ENCODE data around the gene HMGCL.
A peak's percentile ranks its signal among the peaks of the same experiment; 100 is the strongest.
"Not testable (repeated sequence)": the region's sequence is repeated elsewhere in the genome, so short reads cannot be mapped to it uniquely, and the experiment has no call there.

The HMGCL gene

DNA sequence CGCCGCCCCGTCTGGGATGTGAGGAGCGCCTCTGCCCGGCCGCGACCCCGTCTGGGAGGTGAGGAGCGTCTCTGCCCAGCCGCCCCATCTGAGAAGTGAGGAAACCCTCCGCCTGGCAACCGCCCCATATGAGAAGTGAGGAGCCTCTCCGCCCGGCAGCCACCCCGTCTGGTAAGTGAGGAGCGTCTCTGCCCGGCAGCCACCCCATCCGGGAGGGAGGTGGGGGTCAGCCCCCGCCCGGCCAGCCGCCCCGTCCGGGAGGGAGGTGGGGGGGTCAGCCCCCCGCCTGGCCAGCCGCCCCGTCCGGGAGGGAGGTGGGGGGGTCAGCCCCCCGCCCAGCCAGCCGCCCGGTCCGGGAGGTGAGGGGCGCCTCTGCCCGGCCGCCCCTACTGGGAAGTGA, 27.9 kb upstream of the HMGCL start:
- not testable (repeated sequence) for H3K9me3 ChIP-seq (ENCODE audit: control insufficient read depth in 2 of 2, low read length in 2 of 2); H3K9ac ChIP-seq (ENCODE audit: low read length in 2 of 2); H3K4me3 ChIP-seq (ENCODE audit: low read length in 2 of 2); H3K4me1 ChIP-seq (ENCODE audit: control insufficient read depth, insufficient read depth, low read length); H3K27ac ChIP-seq (ENCODE audit: low read length); H3K27me3 ChIP-seq (ENCODE audit: control insufficient read depth in 1 of 2, insufficient read depth in 2 of 2, low read length in 2 of 2)
- peaks cover 14 to 18% of the 10 kb centered on the region in 2 donors for H3K36me3 ChIP-seq (ENCODE audit: control insufficient read depth in 2 of 2, insufficient read depth in 2 of 2, low read length in 2 of 2)

DNA sequence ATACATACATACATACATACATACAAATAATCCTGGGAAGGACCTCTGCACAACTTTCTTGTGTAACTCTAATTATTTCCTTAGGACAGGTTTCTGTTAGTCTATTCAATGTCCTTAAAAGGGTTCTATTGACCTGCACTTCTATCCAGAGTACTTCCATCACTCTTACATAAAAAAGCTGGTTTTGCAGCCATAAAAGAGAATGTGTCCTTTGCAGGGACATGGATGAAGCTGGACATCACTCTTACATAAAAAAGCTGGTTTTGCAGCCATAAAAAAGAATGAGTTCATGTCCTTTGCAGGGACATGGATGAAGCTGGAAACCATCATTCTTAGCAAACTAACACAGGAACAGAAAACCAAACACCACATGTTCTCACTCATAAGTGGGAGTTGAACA, 26.2 kb upstream of the HMGCL start:
- H3K4me1 ChIP-seq (ENCODE audit: control insufficient read depth, insufficient read depth, low read length); H3K9me3 ChIP-seq (ENCODE audit: control insufficient read depth in 2 of 2, low read length in 2 of 2); H3K4me3 ChIP-seq (ENCODE audit: low read length in 2 of 2); H3K9ac ChIP-seq (ENCODE audit: low read length in 2 of 2); H3K27ac ChIP-seq (ENCODE audit: low read length); H3K27me3 ChIP-seq (ENCODE audit: control insufficient read depth in 1 of 2, insufficient read depth in 2 of 2, low read length in 2 of 2): not testable (repeated sequence)
- peaks cover 8 to 20% of the 10 kb centered on the region in 2 donors for H3K36me3 ChIP-seq (ENCODE audit: control insufficient read depth in 2 of 2, insufficient read depth in 2 of 2, low read length in 2 of 2)

DNA sequence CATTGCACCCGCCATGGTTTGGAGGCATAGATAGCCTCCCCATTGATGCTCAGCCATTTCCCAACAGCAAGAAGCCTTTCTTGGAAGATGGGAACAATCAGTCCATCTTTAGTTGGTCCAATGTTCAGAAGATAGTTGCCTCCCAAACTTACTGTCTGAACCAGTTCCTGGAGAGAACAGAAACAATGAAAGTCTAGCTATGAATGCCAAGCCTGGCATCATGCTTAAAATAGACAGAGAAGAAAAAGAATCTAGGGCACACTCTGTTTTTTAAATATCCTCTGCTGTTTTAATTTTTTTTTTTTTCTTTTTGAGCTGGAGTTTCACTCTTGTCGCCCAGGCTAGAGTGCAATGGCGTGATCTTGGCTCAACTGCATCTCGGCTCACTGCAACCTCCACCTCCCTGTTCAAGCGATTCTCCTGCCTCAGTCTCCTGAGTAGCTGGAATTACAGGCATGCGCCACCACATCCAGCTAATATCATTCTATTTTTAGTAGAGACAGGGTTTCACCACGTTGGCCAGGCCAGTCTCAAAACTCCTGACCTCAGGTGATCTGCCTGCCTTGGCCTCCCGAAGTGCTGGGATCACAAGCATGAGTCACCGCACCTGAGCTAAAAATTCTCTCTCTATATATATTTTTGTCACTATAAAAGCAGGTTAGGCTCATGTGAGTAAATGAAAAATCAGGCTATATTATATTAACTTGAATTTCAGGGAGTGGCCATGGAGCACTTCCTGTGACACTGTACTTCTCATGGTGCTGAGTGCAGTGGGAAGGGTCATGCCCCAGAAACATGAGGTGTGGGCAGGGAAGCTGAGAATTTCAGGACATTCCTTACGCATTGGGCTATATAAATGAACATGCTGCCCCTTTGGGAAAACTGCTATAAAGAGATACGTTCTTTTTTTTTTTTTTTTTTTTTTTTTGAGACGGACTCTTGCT, 23.7 kb upstream of the HMGCL start:
- Histone ChIP-seq H3K36me3 (ENCODE audit: control insufficient read depth in 2 of 2, insufficient read depth in 2 of 2, low read length in 2 of 2) (peaks cover 4 to 12% of the 10 kb centered on the region in 2 donors), H3K4me1 (ENCODE audit: control insufficient read depth, insufficient read depth, low read length) (no peaks in the 10 kb centered on the region), H3K27ac (ENCODE audit: low read length) (no peak overlapping the region), H3K27me3 (ENCODE audit: control insufficient read depth in 1 of 2, insufficient read depth in 2 of 2, low read length in 2 of 2) (no peaks in the 10 kb centered on the region), H3K9ac (ENCODE audit: low read length in 2 of 2) (no peak overlapping the region), H3K4me3 (ENCODE audit: low read length in 2 of 2) (no peak overlapping the region), H3K9me3 (ENCODE audit: control insufficient read depth in 2 of 2, low read length in 2 of 2) (no peaks in the 10 kb centered on the region)

DNA sequence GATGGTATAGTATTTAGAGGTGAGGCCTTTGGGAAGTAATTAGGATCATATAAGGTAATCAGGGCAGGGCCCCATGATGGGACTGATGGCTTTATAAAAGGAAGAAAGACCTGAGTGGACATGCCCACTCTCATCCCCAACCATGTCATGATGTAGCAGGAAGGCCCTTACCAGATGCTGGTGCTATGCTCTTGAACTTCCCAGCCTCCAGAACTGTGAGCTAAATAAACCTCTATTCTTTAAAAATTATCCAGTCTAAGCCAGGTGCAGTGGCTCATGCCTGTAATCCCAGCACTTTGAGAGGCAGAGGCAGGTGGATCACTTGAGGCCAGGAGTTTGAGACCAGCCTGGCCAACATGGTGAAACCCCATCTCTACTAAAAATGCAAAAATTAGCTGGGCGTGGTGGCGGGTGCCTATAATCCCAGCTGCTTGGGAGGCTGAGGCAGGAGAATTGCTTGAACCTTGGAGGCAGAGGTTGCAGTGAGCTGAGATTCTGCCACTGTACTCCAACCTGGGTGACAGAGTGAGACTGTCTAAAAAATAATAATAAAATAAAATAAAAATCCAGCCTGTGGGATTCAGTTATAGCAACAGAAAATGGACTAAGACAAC, 22.4 kb upstream of the HMGCL start:
- not testable (repeated sequence) for H3K4me3 ChIP-seq (ENCODE audit: low read length in 2 of 2); H3K9me3 ChIP-seq (ENCODE audit: control insufficient read depth in 2 of 2, low read length in 2 of 2); H3K9ac ChIP-seq (ENCODE audit: low read length in 2 of 2); H3K27me3 ChIP-seq (ENCODE audit: control insufficient read depth in 1 of 2, insufficient read depth in 2 of 2, low read length in 2 of 2); H3K4me1 ChIP-seq (ENCODE audit: control insufficient read depth, insufficient read depth, low read length); H3K27ac ChIP-seq (ENCODE audit: low read length)
- H3K36me3 ChIP-seq (ENCODE audit: control insufficient read depth in 2 of 2, insufficient read depth in 2 of 2, low read length in 2 of 2) = peaks cover 4 to 12% of the 10 kb centered on the region in 2 donors

DNA sequence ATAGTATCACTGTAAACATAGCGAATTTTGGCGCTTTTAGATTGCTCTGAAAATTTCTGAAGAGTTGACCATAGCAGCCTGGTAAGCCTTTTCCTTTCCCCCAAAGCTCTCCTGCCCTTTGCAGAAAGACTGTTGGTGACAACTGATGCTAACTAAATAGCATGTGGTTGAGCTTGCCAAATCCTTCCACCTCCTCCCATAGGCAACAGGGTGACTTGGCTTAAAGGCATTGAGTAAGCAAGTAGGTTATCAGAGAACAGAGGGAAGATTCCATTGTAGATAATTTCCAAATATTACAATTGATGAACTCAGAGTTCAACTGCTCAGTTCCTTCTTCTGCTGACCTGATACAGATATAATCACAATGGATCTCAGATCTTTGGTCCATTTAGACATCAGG, 19.9 kb upstream of the HMGCL start:
- Histone ChIP-seq H3K36me3 (ENCODE audit: control insufficient read depth in 2 of 2, insufficient read depth in 2 of 2, low read length in 2 of 2) (peaks cover 4 to 12% of the 10 kb centered on the region in 2 donors), H3K27ac (ENCODE audit: low read length) (no peak overlapping the region)

DNA sequence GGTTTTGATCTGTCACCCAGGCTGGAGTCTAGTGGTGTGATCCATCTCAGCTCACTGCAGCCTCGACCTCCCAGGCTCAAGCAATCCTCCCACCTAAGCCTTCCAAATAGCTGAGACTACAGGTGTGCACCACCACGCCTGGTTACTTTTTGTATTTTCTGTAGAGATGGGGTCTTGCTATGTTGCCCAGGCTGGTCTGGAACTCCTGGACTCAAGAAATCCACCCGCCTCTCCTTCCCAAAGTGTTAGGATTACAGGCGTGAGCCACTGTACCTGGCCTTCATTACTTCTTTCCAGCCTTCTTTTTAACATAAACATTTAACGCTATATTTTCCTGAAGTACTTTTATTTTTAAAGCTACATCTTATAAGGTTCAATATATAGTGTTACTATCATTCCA, 18.4 kb upstream of the HMGCL start:
- Histone ChIP-seq H3K27ac (ENCODE audit: low read length) (no peak overlapping the region), H3K36me3 (ENCODE audit: control insufficient read depth in 2 of 2, insufficient read depth in 2 of 2, low read length in 2 of 2) (peaks cover 4 to 12% of the 10 kb centered on the region in 2 donors), H3K4me1 (ENCODE audit: control insufficient read depth, insufficient read depth, low read length) (peaks cover 2% of the 10 kb centered on the region), H3K4me3 (ENCODE audit: low read length in 2 of 2) (no peak overlapping the region), H3K9ac (ENCODE audit: low read length in 2 of 2) (no peak overlapping the region), H3K27me3 (ENCODE audit: control insufficient read depth in 1 of 2, insufficient read depth in 2 of 2, low read length in 2 of 2) (no peaks in the 10 kb centered on the region), H3K9me3 (ENCODE audit: control insufficient read depth in 2 of 2, low read length in 2 of 2) (no peaks in the 10 kb centered on the region)

More for the DNA sequence above, 19.9 kb upstream of the HMGCL start:
- Histone ChIP-seq H3K9me3 (ENCODE audit: control insufficient read depth in 2 of 2, low read length in 2 of 2) (no peaks in the 10 kb centered on the region), H3K9ac (ENCODE audit: low read length in 2 of 2) (no peak overlapping the region), H3K27me3 (ENCODE audit: control insufficient read depth in 1 of 2, insufficient read depth in 2 of 2, low read length in 2 of 2) (no peaks in the 10 kb centered on the region), H3K4me3 (ENCODE audit: low read length in 2 of 2) (no peak overlapping the region), H3K4me1 (ENCODE audit: control insufficient read depth, insufficient read depth, low read length) (no peaks in the 10 kb centered on the region)

DNA sequence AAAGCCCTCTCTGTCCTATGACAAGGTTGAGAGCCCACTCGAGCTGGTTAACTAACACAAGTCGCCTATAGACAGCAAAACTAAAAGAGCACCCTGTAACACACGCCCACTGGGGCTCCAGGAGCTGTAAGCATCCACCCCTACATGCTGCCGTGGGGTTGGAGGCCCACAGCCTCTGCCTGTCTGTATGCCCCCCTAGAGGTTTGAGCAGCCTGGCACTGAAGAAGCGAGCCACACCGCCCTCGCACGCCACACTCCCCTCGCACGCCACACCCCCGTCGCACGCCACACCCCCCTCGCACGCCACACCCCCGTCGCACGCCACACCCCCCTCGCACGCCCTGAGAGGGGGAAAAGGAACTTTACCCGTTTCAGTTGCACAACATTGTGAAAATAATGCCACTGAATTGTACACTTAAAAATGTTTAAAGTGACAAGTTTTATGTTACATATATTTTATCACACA, 13.2 kb upstream of the HMGCL start:
- Histone ChIP-seq H3K27me3 (ENCODE audit: control insufficient read depth in 1 of 2, insufficient read depth in 2 of 2, low read length in 2 of 2) (peaks cover 3 to 6% of the 10 kb centered on the region in 2 donors), H3K4me3 (ENCODE audit: low read length in 2 of 2) (peak overlapping the region; percentile 62 to 71), H3K36me3 (ENCODE audit: control insufficient read depth in 2 of 2, insufficient read depth in 2 of 2, low read length in 2 of 2) (no peaks in the 10 kb centered on the region), H3K9ac (ENCODE audit: low read length in 2 of 2) (no peak overlapping the region), H3K4me1 (ENCODE audit: control insufficient read depth, insufficient read depth, low read length) (peaks cover 5% of the 10 kb centered on the region), H3K27ac (ENCODE audit: low read length) (no peak overlapping the region), H3K9me3 (ENCODE audit: control insufficient read depth in 2 of 2, low read length in 2 of 2) (no peaks in the 10 kb centered on the region)

DNA sequence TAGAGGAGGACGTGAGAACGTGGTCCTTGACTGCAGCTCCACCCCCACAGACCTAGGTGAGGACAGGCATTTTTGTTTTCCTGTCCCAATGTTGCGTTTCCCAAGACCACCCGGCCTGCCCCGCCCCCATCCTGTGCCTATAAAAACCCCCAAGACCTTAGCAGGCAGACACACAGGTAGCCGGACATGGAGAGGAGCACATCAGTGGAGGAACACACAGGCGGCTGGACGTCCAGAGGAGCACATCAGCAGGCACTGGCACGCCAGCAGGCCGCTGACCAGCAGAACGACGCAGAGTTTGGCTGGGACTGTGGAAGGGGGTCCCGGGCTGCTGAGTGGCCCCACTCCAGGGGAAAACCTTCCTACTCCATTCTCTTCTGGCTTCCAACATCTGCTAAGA, 12.7 kb upstream of the HMGCL start:
- Histone ChIP-seq H3K9me3 (ENCODE audit: control insufficient read depth in 2 of 2, low read length in 2 of 2) (no peaks in the 10 kb centered on the region), H3K27me3 (ENCODE audit: control insufficient read depth in 1 of 2, insufficient read depth in 2 of 2, low read length in 2 of 2) (peaks cover 3 to 6% of the 10 kb centered on the region in 2 donors), H3K9ac (ENCODE audit: low read length in 2 of 2) (no peak overlapping the region), H3K4me3 (ENCODE audit: low read length in 2 of 2) (peak overlapping the region; percentile 62 to 71), H3K36me3 (ENCODE audit: control insufficient read depth in 2 of 2, insufficient read depth in 2 of 2, low read length in 2 of 2) (no peaks in the 10 kb centered on the region), H3K4me1 (ENCODE audit: control insufficient read depth, insufficient read depth, low read length) (peaks cover 5% of the 10 kb centered on the region), H3K27ac (ENCODE audit: low read length) (no peak overlapping the region)

DNA sequence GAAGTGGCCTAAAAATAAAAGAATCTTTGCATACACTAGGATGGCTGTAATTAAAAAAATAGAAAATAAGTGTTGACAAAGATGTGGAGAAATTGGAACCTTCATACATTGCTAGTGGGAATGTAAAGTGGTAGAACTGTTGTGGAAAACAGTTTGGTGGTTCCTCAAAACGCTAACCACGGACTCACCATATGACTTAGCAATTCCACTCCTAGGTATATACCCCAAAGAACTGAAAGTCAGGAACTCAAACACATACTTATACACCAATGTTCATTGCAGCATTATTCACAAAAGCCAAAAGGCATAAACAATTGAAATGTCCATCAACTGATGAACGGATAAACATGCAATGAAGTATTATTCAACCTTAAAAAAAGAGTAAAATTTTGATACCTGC, 10.8 kb upstream of the HMGCL start:
- H3K4me1 ChIP-seq (ENCODE audit: control insufficient read depth, insufficient read depth, low read length) = peaks cover 5% of the 10 kb centered on the region
- H3K27me3 ChIP-seq (ENCODE audit: control insufficient read depth in 1 of 2, insufficient read depth in 2 of 2, low read length in 2 of 2) = peaks cover 3 to 6% of the 10 kb centered on the region in 2 donors
- H3K4me3 ChIP-seq (ENCODE audit: low read length in 2 of 2) = no peak overlapping the region
- H3K36me3 ChIP-seq (ENCODE audit: control insufficient read depth in 2 of 2, insufficient read depth in 2 of 2, low read length in 2 of 2) = no peaks in the 10 kb centered on the region
- H3K9me3 ChIP-seq (ENCODE audit: control insufficient read depth in 2 of 2, low read length in 2 of 2) = no peaks in the 10 kb centered on the region
- H3K27ac ChIP-seq (ENCODE audit: low read length) = no peak overlapping the region
- H3K9ac ChIP-seq (ENCODE audit: low read length in 2 of 2) = no peak overlapping the region

DNA sequence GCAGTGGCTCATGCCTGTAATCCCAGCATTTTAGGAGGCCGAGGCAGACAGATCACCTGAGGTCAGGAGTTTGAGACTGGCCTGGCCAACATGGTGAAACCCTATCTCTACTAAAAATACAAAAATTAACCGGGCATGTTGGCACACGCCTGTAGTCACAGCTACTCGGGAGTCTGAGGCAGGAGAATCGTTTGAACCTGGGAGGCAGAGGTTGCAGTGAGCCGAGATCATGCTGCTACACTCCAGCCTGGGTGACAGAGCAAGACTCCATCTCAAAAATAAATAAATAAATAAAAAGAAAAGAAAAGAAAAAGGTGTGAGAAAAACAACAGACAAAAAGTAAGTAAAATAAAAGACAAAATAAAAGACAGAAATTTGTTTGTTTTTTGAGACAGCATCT, 8.9 kb upstream of the HMGCL start:
- not testable (repeated sequence) for H3K4me1 ChIP-seq (ENCODE audit: control insufficient read depth, insufficient read depth, low read length)

DNA sequence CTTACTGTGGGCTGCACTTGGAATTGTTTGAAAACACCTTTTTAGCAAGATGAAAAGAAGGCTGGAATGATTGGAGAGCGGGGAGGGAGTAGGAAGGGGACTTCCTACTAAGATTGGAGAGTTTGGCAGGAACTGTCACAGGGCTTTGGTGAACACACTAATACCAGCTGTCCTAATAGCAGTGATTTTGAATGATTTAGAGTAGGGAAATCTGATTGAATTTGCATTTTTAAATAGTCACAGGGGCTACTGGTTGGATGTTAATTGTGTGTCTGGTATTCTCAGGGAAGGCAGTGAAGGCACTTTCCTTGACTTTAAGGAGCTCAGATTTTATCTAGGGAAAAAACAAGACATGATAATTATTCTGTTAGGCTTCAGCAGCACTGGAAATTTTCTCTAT, 2.5 kb upstream of the HMGCL start:
- Histone ChIP-seq H3K27ac (ENCODE audit: low read length) (no peak overlapping the region), H3K27me3 (ENCODE audit: control insufficient read depth in 1 of 2, insufficient read depth in 2 of 2, low read length in 2 of 2) (no peaks in the 10 kb centered on the region), H3K36me3 (ENCODE audit: control insufficient read depth in 2 of 2, insufficient read depth in 2 of 2, low read length in 2 of 2) (no peaks in the 10 kb centered on the region), H3K4me1 (ENCODE audit: control insufficient read depth, insufficient read depth, low read length) (peaks cover 5% of the 10 kb centered on the region), H3K9me3 (ENCODE audit: control insufficient read depth in 2 of 2, low read length in 2 of 2) (no peaks in the 10 kb centered on the region), H3K9ac (ENCODE audit: low read length in 2 of 2) (no peak overlapping the region), H3K4me3 (ENCODE audit: low read length in 2 of 2) (no peak overlapping the region)

More for the DNA sequence above, 8.9 kb upstream of the HMGCL start:
- H3K4me3 ChIP-seq (ENCODE audit: low read length in 2 of 2); H3K36me3 ChIP-seq (ENCODE audit: control insufficient read depth in 2 of 2, insufficient read depth in 2 of 2, low read length in 2 of 2); H3K9ac ChIP-seq (ENCODE audit: low read length in 2 of 2); H3K27me3 ChIP-seq (ENCODE audit: control insufficient read depth in 1 of 2, insufficient read depth in 2 of 2, low read length in 2 of 2); H3K9me3 ChIP-seq (ENCODE audit: control insufficient read depth in 2 of 2, low read length in 2 of 2); H3K27ac ChIP-seq (ENCODE audit: low read length): not testable (repeated sequence)

All from stomach smooth muscle (tissue), 2 donors.